KOPT-K1 (cell line): ENCODE measurements around the gene SLCO1B1.
"Not testable (repeated sequence)": the region's sequence is repeated elsewhere in the genome, so short reads cannot be mapped to it uniquely, and the experiment has no call there.

ENCODE experiments used
- H3K27ac ChIP-seq: fragments of 200-600 bp; sonication (generic); 2 replicates; pipeline ENCODE4 v1.5.1; 2016; ENCODE audit warnings: antibody characterized with exemption, mild to moderate bottlenecking, low read depth, low read length; ENCODE audit not compliant: poor library complexity, severe bottlenecking
- H3K36me3 ChIP-seq: fragments of 200-600 bp; sonication (generic); 2 replicates; pipeline ENCODE4 v1.5.1; 2017; ENCODE audit warnings: antibody characterized with exemption, mild to moderate bottlenecking, low read length, moderate library complexity; ENCODE audit not compliant: insufficient read depth
- H3K9me3 ChIP-seq: fragments of 200-600 bp; sonication (generic); 2 replicates; pipeline ENCODE4 v1.5.1; 2017; ENCODE audit warnings: antibody characterized with exemption, low read length, mild to moderate bottlenecking; ENCODE audit not compliant: insufficient read depth, poor library complexity, severe bottlenecking

The SLCO1B1 gene

GRCh38 chr12:21169878-21170472, 39.0 kb downstream of the SLCO1B1 start:
- Histone ChIP-seq H3K27ac (no peak overlapping the region), H3K36me3 (no peaks in the 10 kb centered on the region)

GRCh38 chr12:21172079-21172478, 41.1 kb downstream of the SLCO1B1 start:
- no peaks in the 10 kb centered on the region for H3K9me3 ChIP-seq
- H3K36me3 ChIP-seq: no peaks in the 10 kb centered on the region
- no peak overlapping the region for H3K27ac ChIP-seq

More at GRCh38 chr12:21169878-21170472, 39.0 kb downstream of the SLCO1B1 start:
- H3K9me3 ChIP-seq: no peaks in the 10 kb centered on the region

- Histone ChIP-seq H3K36me3 (no peaks in the 10 kb centered on the region), H3K9me3 (no peaks in the 10 kb centered on the region), H3K27ac (no peak overlapping the region)
These were observed 52.8 kb downstream of the SLCO1B1 start for GRCh38 chr12:21183721-21184275.

- H3K9me3 ChIP-seq: no peaks in the 10 kb centered on the region
- no peaks in the 10 kb centered on the region for H3K36me3 ChIP-seq
- no peak overlapping the region for H3K27ac ChIP-seq
These were observed 59.0 kb downstream of the SLCO1B1 start for GRCh38 chr12:21190016-21190415.

GRCh38 chr12:21214433-21214832, 83.4 kb downstream of the SLCO1B1 start:
- H3K36me3 ChIP-seq, H3K27ac ChIP-seq, H3K9me3 ChIP-seq: not testable (repeated sequence)

- no peak overlapping the region for H3K27ac ChIP-seq
- no peaks in the 10 kb centered on the region for H3K36me3 ChIP-seq
- no peaks in the 10 kb centered on the region for H3K9me3 ChIP-seq
These were observed 88.2 kb downstream of the SLCO1B1 start for GRCh38 chr12:21219206-21219605.

- no peak overlapping the region for H3K27ac ChIP-seq
- H3K36me3 ChIP-seq: no peaks in the 10 kb centered on the region
- no peaks in the 10 kb centered on the region for H3K9me3 ChIP-seq
These were observed 89.3 kb downstream of the SLCO1B1 start for GRCh38 chr12:21220266-21220665.

- H3K27ac ChIP-seq: no peak overlapping the region
- no peaks in the 10 kb centered on the region for H3K9me3 ChIP-seq
- no peaks in the 10 kb centered on the region for H3K36me3 ChIP-seq
These were observed 90.1 kb downstream of the SLCO1B1 start for GRCh38 chr12:21221072-21221471.

GRCh38 chr12:21221778-21222177, 90.8 kb downstream of the SLCO1B1 start:
- Histone ChIP-seq H3K36me3 (no peaks in the 10 kb centered on the region), H3K9me3 (no peaks in the 10 kb centered on the region), H3K27ac (no peak overlapping the region)

GRCh38 chr12:21223930-21224329, 92.9 kb downstream of the SLCO1B1 start:
- H3K27ac ChIP-seq: no peak overlapping the region
- no peaks in the 10 kb centered on the region for H3K9me3 ChIP-seq
- no peaks in the 10 kb centered on the region for H3K36me3 ChIP-seq

GRCh38 chr12:21234395-21234794, 103.4 kb downstream of the SLCO1B1 start:
- no peaks in the 10 kb centered on the region for H3K36me3 ChIP-seq
- no peaks in the 10 kb centered on the region for H3K9me3 ChIP-seq

GRCh38 chr12:21239866-21240265, 108.9 kb downstream of the SLCO1B1 start:
- Histone ChIP-seq H3K9me3 (no peaks in the 10 kb centered on the region), H3K36me3 (no peaks in the 10 kb centered on the region), H3K27ac (no peak overlapping the region)

More at GRCh38 chr12:21234395-21234794, 103.4 kb downstream of the SLCO1B1 start:
- no peak overlapping the region for H3K27ac ChIP-seq

GRCh38 chr12:21248679-21249078, 117.7 kb downstream of the SLCO1B1 start:
- H3K9me3 ChIP-seq: no peaks in the 10 kb centered on the region
- H3K36me3 ChIP-seq: no peaks in the 10 kb centered on the region
- no peak overlapping the region for H3K27ac ChIP-seq

GRCh38 chr12:21252070-21252469, 121.1 kb downstream of the SLCO1B1 start:
- no peaks in the 10 kb centered on the region for H3K36me3 ChIP-seq
- no peak overlapping the region for H3K27ac ChIP-seq
- no peaks in the 10 kb centered on the region for H3K9me3 ChIP-seq

GRCh38 chr12:21257172-21257571, 126.2 kb downstream of the SLCO1B1 start:
- Histone ChIP-seq H3K9me3 (no peaks in the 10 kb centered on the region), H3K36me3 (no peaks in the 10 kb centered on the region)

GRCh38 chr12:21264232-21264631, 133.2 kb downstream of the SLCO1B1 start:
- H3K9me3 ChIP-seq: no peaks in the 10 kb centered on the region
- no peaks in the 10 kb centered on the region for H3K36me3 ChIP-seq
- H3K27ac ChIP-seq: no peak overlapping the region

More at GRCh38 chr12:21257172-21257571, 126.2 kb downstream of the SLCO1B1 start:
- no peak overlapping the region for H3K27ac ChIP-seq
